ENCODE data around the gene ULK3.

The ULK3 gene

DNA sequence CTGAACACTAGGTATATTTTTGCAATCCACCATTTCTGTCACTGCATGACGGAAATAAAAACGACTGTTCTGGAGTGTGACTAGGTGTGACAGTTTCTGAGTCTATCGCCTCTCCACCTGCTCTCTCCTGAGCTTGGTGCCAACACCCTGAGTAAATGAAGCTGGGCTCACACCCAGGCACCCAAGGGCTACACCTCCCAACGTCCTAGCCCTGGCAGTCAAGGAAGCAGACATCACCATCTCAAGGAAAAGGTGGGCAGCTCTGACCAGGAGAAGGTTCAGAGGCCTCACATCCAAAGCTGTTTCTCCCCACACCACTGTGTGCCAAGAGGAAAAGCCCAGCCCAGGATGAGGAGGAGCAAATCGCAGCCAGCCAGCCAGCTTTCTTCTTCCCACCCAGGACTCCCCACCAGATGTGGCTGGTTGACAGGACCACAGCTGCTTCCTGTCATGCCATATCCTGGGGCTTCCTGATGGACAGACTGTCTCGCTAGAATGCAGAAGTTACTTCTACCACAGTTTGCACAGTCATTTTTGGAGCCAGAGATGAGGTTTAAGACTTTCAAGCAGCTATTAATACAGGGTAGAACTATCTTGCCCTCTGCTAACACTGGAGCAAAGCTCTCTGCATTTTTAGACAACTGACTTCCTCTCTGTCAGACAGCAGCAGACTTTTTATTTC lies 26.9 kb upstream of the ULK3 start:
- DNase-seq (ENCODE audit: low read depth, low spot score) = no peak
- H3K4me3 ChIP-seq (ENCODE audit: low read length) = no peak overlapping the region

GRCh38 chr15:74869372-74869725 lies 26.4 kb upstream of the ULK3 start:
- DNase-seq (ENCODE audit: low read depth, low spot score) = no peak
- H3K4me3 ChIP-seq (ENCODE audit: low read length) = no peak overlapping the region

DNA sequence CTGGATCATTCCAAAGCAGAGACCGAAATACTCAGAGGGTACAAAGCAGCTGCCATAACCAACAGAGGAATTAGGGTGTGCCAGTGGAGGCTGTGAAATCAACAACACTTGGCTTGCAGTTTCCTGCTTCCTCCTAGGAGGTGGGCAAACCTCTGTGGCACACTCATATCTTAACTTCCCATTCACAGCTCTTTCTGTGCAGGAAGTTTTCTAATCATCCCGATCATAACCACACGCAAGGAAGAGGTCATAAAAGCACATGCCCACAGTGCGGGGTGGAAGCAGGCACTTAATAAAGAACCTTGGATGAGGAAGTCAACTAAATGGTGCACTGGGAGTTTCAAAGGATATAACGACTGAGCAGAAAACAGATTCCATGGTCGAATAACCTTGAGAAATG lies 25.1 kb upstream of the ULK3 start:
- DNase-seq (ENCODE audit: low read depth, low spot score) = peak; percentile 38
- no peak overlapping the region for H3K4me3 ChIP-seq (ENCODE audit: low read length)

DNA sequence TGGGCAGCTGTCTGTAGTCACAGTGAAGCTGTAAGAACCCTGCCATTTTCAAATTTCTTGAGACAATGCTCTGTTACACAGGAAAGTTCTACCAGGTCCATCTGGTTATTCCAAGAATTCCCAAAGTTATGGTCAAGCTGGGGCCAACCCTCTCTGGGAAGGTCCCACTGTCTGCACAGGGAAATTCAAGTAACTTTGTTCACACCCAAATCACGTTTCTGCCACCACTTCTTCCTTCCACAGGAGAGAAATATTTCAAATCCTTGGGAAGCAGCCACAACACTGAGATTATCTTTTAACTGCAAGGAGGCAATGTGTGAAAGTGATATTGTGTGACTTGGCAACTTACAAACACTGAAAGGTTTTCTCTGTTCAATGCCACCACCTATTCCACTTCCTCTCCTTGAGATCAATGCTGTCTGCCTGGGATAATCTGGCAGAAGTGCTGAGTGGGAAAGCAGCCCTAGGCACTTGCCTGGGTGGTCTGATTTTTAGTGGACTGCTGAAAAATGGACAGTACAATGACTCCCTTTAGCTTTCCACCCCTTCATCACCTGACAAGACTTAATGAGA lies 24.6 kb upstream of the ULK3 start:
- no peak overlapping the region for H3K4me3 ChIP-seq (ENCODE audit: low read length)
- no peak for DNase-seq (ENCODE audit: low read depth, low spot score)

DNA sequence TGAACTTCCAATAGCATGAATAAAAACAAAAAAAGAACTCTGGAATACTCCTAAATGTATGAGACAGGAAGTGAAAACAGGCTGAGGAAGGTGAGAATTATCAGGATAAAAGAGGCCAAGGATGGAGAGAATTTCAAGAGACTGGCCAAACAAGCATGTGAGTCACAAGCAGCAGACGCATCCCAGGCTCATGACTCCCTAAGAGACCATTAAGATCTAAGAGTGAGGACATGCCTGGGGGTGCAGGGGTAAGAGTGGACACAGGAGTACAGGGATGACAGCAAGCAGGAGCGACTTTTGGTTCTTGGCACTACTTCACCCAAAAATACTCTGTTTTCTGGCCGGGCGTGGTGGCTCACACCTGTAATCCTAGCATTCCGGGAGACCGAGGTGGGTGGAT lies 23.1 kb upstream of the ULK3 start:
- no peak overlapping the region for H3K4me3 ChIP-seq (ENCODE audit: low read length)
- DNase-seq (ENCODE audit: low read depth, low spot score) = no peak

DNA sequence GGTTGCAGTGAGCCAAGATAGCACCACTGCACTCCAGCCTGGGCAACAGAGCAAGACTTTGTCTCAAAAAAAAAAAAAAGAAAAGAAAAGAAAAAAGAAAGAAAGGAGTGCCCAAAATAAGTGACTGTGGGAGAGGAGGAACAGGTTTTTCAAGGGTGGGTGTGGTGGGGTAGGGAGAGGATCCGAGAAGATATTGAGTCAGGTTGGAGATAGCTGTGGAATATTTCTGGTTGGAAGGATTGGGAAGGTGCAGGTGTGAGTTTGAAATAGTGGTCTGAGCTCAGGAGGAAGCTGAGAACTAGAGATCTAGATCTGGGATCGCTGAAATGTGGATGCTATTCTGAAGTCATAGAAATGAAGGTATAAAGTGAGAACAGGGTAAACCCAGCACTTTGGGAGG lies 22.4 kb upstream of the ULK3 start:
- no peak for DNase-seq (ENCODE audit: low read depth, low spot score)
- H3K4me3 ChIP-seq (ENCODE audit: low read length) = no peak overlapping the region

- no peak overlapping the region for H3K4me3 ChIP-seq (ENCODE audit: low read length)
- no peak for DNase-seq (ENCODE audit: low read depth, low spot score)
Measured at GRCh38 chr15:74864296-74864695, 21.3 kb upstream of the ULK3 start.

DNA sequence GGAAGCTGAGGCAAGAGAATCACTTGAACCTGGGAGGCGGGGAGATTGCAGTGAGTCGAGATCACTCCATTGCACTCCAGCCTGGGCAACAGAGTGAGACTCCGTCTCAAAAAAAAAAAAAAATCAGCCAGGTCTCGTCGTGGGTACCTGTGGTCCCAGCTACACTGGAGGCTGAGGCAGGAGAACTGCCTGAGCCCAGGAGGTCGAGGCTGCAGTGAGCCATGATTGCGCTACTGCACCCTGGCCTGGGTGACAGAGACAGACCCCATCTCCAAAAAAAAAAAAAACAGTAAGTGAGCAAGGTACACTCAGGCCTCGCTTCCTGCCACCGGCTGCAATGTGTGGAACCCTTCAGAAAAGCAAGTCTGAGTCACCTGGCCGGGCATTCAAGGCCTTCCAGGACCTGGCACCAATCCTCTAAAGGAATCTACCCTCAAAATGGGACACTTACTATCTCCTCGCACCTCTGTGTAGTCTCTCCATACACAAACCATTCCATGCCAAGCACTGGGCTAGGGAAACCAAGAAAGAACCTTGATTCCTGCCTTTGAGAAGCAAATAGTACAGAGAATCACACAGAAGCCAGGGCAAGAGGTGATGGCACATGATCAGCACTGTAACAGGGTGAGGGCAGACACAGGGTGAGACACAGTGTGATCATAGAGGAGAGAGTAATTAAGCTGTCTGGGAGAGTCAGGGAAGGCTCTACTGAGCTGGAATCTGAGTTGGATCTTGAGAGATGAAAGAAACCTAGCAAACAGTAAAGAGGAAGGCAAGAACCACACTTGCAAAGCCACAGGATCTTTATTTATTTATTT lies 20.5 kb upstream of the ULK3 start:
- no peak overlapping the region for H3K4me3 ChIP-seq (ENCODE audit: low read length)
- DNase-seq (ENCODE audit: low read depth, low spot score) = no peak

DNA sequence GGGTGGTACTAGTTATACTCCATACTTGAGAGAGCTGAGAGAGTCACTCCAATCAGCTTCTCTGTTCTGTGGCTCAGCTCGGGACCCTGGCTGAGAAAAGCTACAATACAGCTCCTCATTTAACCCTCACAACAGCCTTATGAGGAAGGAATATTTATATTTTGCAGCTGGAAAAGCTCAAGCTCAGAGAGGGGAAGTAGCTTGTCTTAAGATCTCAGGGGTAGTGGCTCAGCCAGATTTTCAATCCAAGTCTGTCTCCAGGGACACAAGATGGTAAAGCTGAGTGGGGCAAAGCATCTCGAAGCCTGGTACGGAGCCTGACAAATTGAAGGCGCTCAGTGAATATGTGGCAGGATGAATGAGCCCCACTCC lies 15.4 kb upstream of the ULK3 start:
- no peak overlapping the region for H3K4me3 ChIP-seq (ENCODE audit: low read length)
- no peak for DNase-seq (ENCODE audit: low read depth, low spot score)

- no peak overlapping the region for H3K4me3 ChIP-seq (ENCODE audit: low read length)
- DNase-seq (ENCODE audit: low read depth, low spot score) = no peak
Measured at GRCh38 chr15:74857671-74858368, 14.9 kb upstream of the ULK3 start.

DNA sequence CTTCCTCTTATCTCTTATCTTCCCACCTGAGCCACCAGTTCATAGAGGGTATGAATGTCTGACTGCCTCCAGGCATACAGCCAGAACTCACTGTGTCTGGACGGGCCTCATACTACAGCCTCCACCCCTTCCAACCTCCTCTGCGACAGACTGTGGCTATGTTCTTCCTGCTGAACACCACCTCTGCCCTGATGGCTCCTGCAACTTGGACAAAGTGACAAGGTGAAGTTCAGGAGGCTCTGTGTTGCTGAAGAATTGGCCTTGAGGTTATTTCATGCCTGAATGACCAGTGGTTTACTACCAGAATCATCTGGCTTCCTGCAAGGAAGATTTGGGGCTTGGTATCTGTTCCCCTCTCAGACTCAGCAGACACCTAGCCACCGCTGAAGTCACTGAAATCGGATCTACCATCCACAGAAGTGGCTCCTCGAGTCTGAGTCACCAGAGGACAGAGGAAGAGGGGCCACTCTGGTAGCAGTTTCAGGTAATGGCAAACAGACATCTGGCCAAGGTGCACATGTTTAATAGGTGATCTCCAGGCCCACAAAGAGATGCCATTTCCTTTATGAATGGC lies 14.2 kb upstream of the ULK3 start:
- DNase-seq (ENCODE audit: low read depth, low spot score) = no peak
- no peak overlapping the region for H3K4me3 ChIP-seq (ENCODE audit: low read length)

DNA sequence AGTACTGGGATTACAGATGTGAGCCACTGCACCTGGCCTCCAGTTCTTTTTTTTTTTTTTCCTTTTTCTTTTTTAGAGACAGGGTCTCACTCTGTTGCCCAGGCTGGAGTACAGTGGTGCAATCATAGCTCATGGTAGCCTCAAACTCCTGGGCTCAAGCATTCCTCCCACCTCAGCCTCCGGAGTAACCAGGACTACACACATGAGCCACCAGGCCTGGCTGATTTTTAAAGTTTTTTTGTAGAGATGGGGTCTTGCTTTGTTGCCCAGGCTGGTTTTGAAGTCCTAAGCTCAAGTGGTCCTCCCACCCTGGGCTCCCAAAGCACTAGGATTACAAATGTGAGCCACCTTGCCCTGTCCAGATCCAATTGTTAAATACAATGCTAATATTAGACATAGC lies 13.6 kb upstream of the ULK3 start:
- no peak for DNase-seq (ENCODE audit: low read depth, low spot score)
- H3K4me3 ChIP-seq (ENCODE audit: low read length) = no peak overlapping the region

DNA sequence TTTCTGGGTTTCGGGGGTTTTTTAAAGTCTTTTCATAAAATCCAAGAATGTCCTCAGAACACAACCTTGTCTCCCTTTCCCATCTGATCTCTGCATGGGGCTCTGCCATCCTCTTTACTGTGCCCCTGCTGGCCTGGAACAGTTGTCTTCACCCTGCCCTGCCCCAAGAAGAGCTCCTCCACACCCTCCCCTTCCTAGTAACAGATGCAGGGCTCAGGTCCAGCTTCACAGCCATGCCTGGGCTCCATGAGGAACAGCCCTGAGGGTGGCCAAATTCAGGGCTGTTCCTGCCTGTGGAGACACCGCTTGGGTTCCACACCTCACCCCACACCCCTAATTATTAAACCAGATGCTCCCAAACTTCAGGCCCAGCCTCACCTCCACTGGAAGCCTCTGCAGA lies 12.9 kb upstream of the ULK3 start:
- DNase-seq (ENCODE audit: low read depth, low spot score) = no peak
- H3K4me3 ChIP-seq (ENCODE audit: low read length) = no peak overlapping the region

GRCh38 chr15:74854453-74855022 lies 11.6 kb upstream of the ULK3 start:
- no peak overlapping the region for H3K4me3 ChIP-seq (ENCODE audit: low read length)
- DNase-seq (ENCODE audit: low read depth, low spot score) = no peak

- no peak overlapping the region for H3K4me3 ChIP-seq (ENCODE audit: low read length)
- DNase-seq (ENCODE audit: low read depth, low spot score) = no peak
Measured at GRCh38 chr15:74851960-74852359, 9.0 kb upstream of the ULK3 start.

DNA sequence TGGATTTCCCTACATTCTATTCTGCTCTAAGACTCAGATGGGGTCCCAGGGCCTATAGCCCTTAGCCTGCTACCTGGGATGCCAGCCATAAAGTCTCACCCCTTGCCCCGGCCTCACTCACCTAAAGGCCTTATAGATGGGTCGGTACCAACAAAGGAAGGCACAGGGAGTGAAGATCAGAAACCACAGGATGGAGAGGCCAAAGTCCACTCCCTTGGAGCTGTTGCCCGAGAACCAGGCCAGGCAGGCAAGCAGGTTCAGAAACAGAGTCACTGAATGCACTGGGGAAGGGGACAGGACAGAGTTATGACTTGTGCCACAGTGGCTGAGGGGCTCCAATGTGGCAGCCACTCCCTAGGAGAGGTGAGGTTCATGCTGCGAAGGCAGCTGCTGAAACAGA lies 7.4 kb upstream of the ULK3 start:
- H3K4me3 ChIP-seq (ENCODE audit: low read length) = no peak overlapping the region
- no peak for DNase-seq (ENCODE audit: low read depth, low spot score)

DNA sequence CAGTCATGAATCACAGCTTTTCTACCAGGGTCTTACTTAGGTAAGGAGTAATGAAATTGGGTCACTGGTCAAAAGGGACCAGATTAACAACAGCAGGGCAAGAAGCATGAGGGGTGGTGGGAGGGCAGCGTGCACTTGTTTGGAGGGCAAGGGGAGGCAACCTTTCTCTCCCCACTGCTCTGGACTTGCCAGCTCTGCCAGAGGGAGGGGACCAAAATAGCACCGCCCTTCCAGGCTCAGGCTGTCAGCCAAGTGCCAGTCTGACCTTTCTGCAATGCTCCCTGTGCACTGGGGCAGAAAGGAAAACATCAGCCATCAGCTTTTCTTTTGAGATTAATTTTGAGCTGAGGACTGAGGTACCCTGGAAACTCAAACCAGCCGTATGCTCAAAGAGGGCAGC lies 4.5 kb upstream of the ULK3 start:
- no peak overlapping the region for H3K4me3 ChIP-seq (ENCODE audit: low read length)
- DNase-seq (ENCODE audit: low read depth, low spot score) = no peak

DNA sequence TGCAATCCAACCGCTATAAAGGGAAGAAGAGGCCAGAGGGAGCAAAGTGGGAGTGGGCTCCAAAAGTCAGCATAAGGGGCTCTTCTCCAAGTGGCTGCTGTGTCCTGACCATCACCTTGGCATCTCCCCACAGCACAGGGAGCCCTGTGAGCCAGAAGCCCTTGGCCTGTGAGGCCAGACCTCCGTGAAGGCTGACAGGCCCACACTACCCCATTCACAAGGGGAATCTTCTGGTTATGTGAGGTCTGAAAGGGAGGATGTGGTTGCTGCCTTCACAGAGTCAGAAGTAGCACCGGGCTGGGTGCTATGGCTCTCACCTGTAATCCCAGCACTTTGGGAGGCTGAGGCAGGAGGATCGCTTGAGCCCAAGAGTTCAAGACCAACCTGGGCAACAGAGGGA lies 2.6 kb upstream of the ULK3 start:
- H3K4me3 ChIP-seq (ENCODE audit: low read length) = peak overlapping the region; percentile 27
- peak; percentile 67 for DNase-seq (ENCODE audit: low read depth, low spot score)

DNA sequence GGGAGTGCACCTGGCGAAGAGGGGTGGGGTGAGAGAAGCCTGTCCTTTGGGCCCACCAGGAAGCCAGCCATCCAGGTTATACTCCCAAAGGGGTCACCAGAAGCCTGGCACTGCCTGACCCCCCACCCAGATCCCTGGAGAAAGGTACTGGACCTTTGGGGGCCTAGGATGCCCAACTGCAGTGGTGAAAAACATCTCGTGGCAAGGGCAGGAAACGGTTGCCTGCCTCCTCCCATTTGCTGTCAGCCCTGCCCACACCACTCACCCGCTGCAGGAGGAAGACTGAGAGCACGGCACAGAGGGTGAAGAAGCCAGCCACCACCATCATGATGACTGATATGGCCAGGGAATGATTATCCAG lies 2.2 kb upstream of the ULK3 start:
- H3K4me3 ChIP-seq (ENCODE audit: low read length) = peak overlapping the region; percentile 27
- peak; percentile 61 for DNase-seq (ENCODE audit: low read depth, low spot score)

Measured in Jurkat, Clone E6-1 (cell line).